Testis (tissue), 3 donors: ENCODE measurements around the gene ROPN1B. TPM values are rescaled to one million over a fixed set of nuclear protein-coding genes. Genes with fewer than 3 reads are reported as not detected.

ENCODE experiments used
- DNase-seq: peaks from one replicate; pipeline ENCODE4 v3.0.0-alpha.2; 2019
- H3K27ac ChIP-seq, 2 donors: fragments of 200-600 bp; sonication (generic); one replicate each; pipeline ENCODE4 v1.5.1; 2019
- H3K27me3 ChIP-seq: fragments of 200-600 bp; sonication (generic); one replicate; pipeline ENCODE4 v1.5.1; 2019
- H3K36me3 ChIP-seq: fragments of 200-600 bp; sonication (generic); one replicate; pipeline ENCODE4 v1.5.1; 2017; ENCODE audit warnings: low read depth; ENCODE audit errors: missing control alignments
- H3K4me1 ChIP-seq: fragments of 200-600 bp; sonication (generic); one replicate; pipeline ENCODE4 v1.5.1; 2019
- H3K4me3 ChIP-seq, 2 donors: fragments of 200-600 bp; sonication (generic); one replicate each; pipeline ENCODE4 v1.5.1; 2017 to 2019
- H3K9me3 ChIP-seq: fragments of 200-600 bp; sonication (generic); one replicate; pipeline ENCODE4 v1.5.1; 2017
- POLR2A ChIP-seq: fragments of 450-650 bp; IDR thresholded peaks from one replicate; pipeline ENCODE4 v1.6.1; 2017; ENCODE audit warnings: antibody characterized with exemption, mild to moderate bottlenecking, moderate library complexity
- WGBS, 2 donors: methylation state at CpG; one replicate each; pipeline ENCODE4 v1.1.5; 2018; 5-methylcytosine and 5-hydroxymethylcytosine counted together
- intact Hi-C: fragments of 100-400 bp; cut with DNase I; formaldehyde crosslinking; loops from one replicate; pipeline ENCODE4 v1.15.1; 2023; ENCODE audit warnings: low total_unique reads
- polyA plus RNA-seq: library from polyadenylated mRNA; stranded (reverse); fragments of 350-450 nt; fragmentation: Illumina TruSeq; extraction: RNeasy Lipid Tissue Mini Kit (QIAGEN cat#74804); gene quantifications from one replicate; pipeline ENCODE4 v1.2.3, GENCODE V29; 2014; ENCODE audit warnings: low read depth, low replicate concordance; ENCODE audit not compliant: insufficient read depth
- total RNA-seq, 2 donors: library from RNA; depleted of rRNA; stranded (reverse); fragments of >200 nt; gene quantifications; one replicate each; pipeline ENCODE4 v1.2.3, GENCODE V29; 2016
- TF ChIP-seq, protein P1 (sequence below), 3 experiments: fragments of 450-650 bp in 2 of 3; fragments of 200-600 bp in 1 of 3; sonication (generic) in 1 of 3; IDR thresholded peaks; one replicate each; pipeline ENCODE4 v1.5.1; 2016 to 2019; ENCODE audit warnings: antibody characterized with exemption in 3 of 3, mild to moderate bottlenecking in 2 of 3, moderate library complexity in 1 of 3

ROPN1B gene
- total and polyA plus RNA-seq, 3 donors from 2014 or later: 123 to 534 (median 239) TPM

DNA sequence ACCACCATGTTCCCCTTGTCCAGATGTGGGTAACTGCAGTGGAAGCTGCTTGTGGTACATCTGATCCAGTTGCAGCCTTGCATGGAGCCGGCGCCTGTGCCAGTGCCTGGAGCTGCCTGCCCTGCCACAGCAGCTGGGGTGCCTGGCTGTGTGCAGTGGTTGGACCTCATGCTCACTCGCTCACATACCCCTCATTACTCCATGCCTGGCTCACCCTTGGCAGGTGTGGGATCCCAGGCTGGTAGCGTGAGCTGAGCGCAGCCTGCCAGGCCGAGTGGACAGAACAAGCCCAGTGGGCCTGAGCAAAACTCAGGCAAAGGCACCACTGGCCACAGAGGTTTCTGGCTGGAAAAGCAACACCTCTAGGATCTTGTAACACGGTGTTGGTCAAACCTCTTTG is 35.7 kb downstream of the ROPN1B start:
- H3K27ac ChIP-seq: no peak overlapping the region
- H3K4me1 ChIP-seq: no peaks in the 10 kb centered on the region
- intact Hi-C loops: no loop called here
- no peaks in the 10 kb centered on the region for H3K27me3 ChIP-seq
- H3K4me3 ChIP-seq: no peak overlapping the region
- TF ChIP-seq, protein P1, sequence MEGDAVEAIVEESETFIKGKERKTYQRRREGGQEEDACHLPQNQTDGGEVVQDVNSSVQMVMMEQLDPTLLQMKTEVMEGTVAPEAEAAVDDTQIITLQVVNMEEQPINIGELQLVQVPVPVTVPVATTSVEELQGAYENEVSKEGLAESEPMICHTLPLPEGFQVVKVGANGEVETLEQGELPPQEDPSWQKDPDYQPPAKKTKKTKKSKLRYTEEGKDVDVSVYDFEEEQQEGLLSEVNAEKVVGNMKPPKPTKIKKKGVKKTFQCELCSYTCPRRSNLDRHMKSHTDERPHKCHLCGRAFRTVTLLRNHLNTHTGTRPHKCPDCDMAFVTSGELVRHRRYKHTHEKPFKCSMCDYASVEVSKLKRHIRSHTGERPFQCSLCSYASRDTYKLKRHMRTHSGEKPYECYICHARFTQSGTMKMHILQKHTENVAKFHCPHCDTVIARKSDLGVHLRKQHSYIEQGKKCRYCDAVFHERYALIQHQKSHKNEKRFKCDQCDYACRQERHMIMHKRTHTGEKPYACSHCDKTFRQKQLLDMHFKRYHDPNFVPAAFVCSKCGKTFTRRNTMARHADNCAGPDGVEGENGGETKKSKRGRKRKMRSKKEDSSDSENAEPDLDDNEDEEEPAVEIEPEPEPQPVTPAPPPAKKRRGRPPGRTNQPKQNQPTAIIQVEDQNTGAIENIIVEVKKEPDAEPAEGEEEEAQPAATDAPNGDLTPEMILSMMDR (IDR thresholded peaks at IDR 0.05): no peak
- TF ChIP-seq POLR2A: no peak
- H3K9me3 ChIP-seq: no peaks in the 10 kb centered on the region
- whole genome bisulfite sequencing, 2 donors: 94 to 100% methylated on average over 1 to 7 of the region's 7 CpGs
- no peaks in the 10 kb centered on the region for H3K36me3 ChIP-seq
- no peak for DNase-seq

DNA sequence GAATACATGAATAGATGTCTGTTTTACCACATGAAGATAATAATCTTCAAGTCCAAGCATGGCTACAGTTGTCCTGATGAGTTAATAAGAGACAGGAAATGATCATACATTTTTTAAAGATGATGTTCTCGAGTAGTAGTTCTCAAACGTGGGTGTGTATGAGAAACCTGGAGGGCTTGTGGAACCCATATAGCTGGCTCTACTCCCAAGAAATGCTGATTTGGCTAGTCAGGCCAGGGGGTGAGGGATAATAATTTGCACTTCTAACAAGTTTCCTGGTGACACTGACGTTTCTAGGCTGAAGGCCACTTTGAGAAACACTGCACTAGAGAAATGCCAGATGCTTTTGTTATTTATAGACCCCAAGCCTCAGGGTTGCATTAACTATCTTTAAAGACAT is 37.0 kb downstream of the ROPN1B start:
- no peak for TF ChIP-seq POLR2A
- TF ChIP-seq, protein P1 (IDR thresholded peaks at IDR 0.05): no peak
- no peak overlapping the region for H3K4me3 ChIP-seq
- H3K9me3 ChIP-seq: no peaks in the 10 kb centered on the region
- intact Hi-C loops: no loop called here
- WGBS, 2 donors: 33 to 42% methylated on average over 3 of the region's 3 CpGs
- no peaks in the 10 kb centered on the region for H3K4me1 ChIP-seq
- H3K27me3 ChIP-seq: no peaks in the 10 kb centered on the region
- H3K36me3 ChIP-seq: no peaks in the 10 kb centered on the region
- no peak for DNase-seq
- no peak overlapping the region for H3K27ac ChIP-seq

DNA sequence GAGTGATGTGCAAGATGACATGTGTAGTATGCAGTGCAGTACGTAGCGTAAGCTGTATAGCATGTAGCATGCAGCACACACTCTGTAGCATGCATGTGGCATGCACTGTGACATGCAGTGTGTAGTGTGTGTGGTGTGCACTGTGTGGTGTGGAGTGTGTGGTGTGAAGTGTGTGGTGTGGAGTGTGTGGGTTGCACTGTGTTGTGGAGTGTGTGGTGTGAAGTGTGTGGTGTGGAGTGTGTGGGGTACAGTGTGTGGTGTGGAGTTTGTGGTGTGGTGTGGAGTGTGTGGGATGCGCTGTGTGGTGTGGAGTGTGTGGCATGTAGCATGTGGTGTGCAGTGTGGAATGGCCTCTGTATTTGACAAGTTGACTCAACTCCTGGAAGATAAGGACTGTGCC is 39.2 kb downstream of the ROPN1B start:
- intact Hi-C loops: no loop called here
- no peaks in the 10 kb centered on the region for H3K36me3 ChIP-seq

DNA sequence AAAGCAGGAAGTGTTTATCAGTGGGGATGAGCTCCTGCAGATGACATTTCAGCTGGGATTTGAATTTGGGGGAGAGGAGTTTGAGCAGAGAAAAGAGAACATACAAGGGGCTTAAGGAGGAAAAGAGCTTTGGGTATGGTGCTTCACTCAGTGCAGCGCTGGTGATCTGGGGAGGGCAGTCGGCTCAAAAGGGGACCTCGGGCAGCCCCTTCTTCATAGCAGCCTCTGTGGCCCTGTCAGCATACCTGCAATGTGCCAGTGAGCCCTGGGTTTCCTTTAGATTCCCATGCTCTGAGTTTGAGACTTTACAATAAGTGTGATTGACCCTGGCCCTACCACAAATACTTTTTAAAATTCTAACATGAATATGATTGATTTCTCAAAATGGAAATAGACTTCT is 40.2 kb downstream of the ROPN1B start:
- intact Hi-C loops: no loop called here
- H3K27me3 ChIP-seq: no peaks in the 10 kb centered on the region
- DNase-seq: no peak

More for the DNA sequence above, 39.2 kb downstream of the ROPN1B start:
- Histone ChIP-seq H3K27me3 (no peaks in the 10 kb centered on the region), H3K4me3 (no peak overlapping the region), H3K4me1 (no peaks in the 10 kb centered on the region), H3K27ac (no peak overlapping the region), H3K9me3 (no peaks in the 10 kb centered on the region)
- TF ChIP-seq, protein P1 (IDR thresholded peaks at IDR 0.05): no peak
- no peak for TF ChIP-seq POLR2A
- DNase-seq: no peak
- WGBS, 2 donors: 92 to 93% methylated on average over 3 of the region's 3 CpGs

DNA sequence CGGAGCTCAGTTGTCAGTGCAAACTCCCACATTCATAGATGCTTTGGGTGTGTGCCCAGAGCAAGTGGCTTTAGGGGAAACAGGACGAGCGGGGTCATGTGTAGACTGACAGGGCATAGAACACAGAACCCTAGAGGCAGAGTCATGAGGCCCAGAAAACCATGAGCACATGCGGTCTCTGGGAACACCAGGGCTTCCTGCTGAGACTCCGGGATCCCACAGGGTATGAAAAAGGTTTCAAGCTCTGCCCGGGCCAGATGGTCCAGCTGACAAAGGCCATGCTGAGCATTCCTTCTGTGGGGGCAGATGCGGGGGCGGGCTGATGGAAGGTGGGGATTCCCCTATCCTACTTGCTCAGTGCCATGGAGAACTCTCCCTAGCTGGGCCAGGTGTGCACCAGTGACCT is 44.8 kb downstream of the ROPN1B start:
- TF ChIP-seq POLR2A: no peak
- TF ChIP-seq, protein P1 (IDR thresholded peaks at IDR 0.05): no peak
- intact Hi-C loops: no loop called here
- no peaks in the 10 kb centered on the region for H3K4me1 ChIP-seq
- WGBS, 2 donors: 69 to 76% methylated on average over 8 of the region's 8 CpGs
- no peak overlapping the region for H3K27ac ChIP-seq
- H3K36me3 ChIP-seq: no peaks in the 10 kb centered on the region
- DNase-seq: no peak
- H3K4me3 ChIP-seq: no peak overlapping the region
- H3K9me3 ChIP-seq: no peaks in the 10 kb centered on the region
- H3K27me3 ChIP-seq: no peaks in the 10 kb centered on the region

More for the DNA sequence above, 40.2 kb downstream of the ROPN1B start:
- TF ChIP-seq, protein P1 (IDR thresholded peaks at IDR 0.05): no peak
- TF ChIP-seq POLR2A: no peak
- Histone ChIP-seq H3K4me3 (no peak overlapping the region), H3K4me1 (no peaks in the 10 kb centered on the region), H3K9me3 (no peaks in the 10 kb centered on the region), H3K36me3 (no peaks in the 10 kb centered on the region), H3K27ac (no peak overlapping the region)
- WGBS, 2 donors: 87 to 89% methylated on average over 3 of the region's 3 CpGs
